Mesendoderm (in vitro differentiated cells): ENCODE results near the gene PODXL.

ENCODE experiments used
- DNase-seq: peaks from one replicate; pipeline ENCODE4 v3.0.0; 2013
- H2AK5ac ChIP-seq: 2 replicates; pipeline ENCODE4 v1.6.1; 2013; ENCODE audit warnings: low read length, inconsistent platforms
- H2BK120ac ChIP-seq: 2 replicates; pipeline ENCODE4 v1.6.1; 2013; ENCODE audit warnings: low read depth, mild to moderate bottlenecking, low read length, moderate library complexity, mixed read lengths
- H2BK15ac ChIP-seq: replicated peaks from 2 replicates; pipeline ENCODE4 v1.6.1; 2013; ENCODE audit warnings: low read depth, mild to moderate bottlenecking, moderate library complexity
- H2BK5ac ChIP-seq: 2 replicates; pipeline ENCODE4 v1.6.1; 2013; ENCODE audit warnings: low read length, inconsistent platforms
- H3K18ac ChIP-seq: 2 replicates; pipeline ENCODE4 v1.6.1; 2013; ENCODE audit warnings: mild to moderate bottlenecking, low read length, mixed read lengths
- H3K23ac ChIP-seq: one replicate; pipeline ENCODE4 v1.6.1; 2013; ENCODE audit warnings: low read length
- H3K27ac ChIP-seq: 2 replicates; pipeline ENCODE4 v1.5.1; 2013; ENCODE audit warnings: low read depth, mild to moderate bottlenecking, inconsistent platforms, low read length, moderate library complexity
- H3K27me3 ChIP-seq: 2 replicates; pipeline ENCODE4 v1.6.1; 2013; ENCODE audit warnings: low read length, control low read depth, mild to moderate bottlenecking, inconsistent platforms; ENCODE audit not compliant: insufficient read depth, poor library complexity
- H3K36me3 ChIP-seq: 2 replicates; pipeline ENCODE4 v1.6.1; 2013; ENCODE audit warnings: low read length, inconsistent platforms; ENCODE audit not compliant: control insufficient read depth, insufficient read depth
- H3K4ac ChIP-seq: one replicate; pipeline ENCODE4 v1.6.1; 2013; ENCODE audit warnings: low read depth, mild to moderate bottlenecking, low read length, moderate library complexity
- H3K4me1 ChIP-seq: 2 replicates; pipeline ENCODE4 v1.6.1; 2013; ENCODE audit warnings: low read depth, low read length, inconsistent platforms; ENCODE audit not compliant: control insufficient read depth
- H3K4me2 ChIP-seq: 2 replicates; pipeline ENCODE4 v1.6.1; 2013; ENCODE audit warnings: low read length
- H3K4me3 ChIP-seq: 2 replicates; pipeline ENCODE4 v1.5.1; 2013; ENCODE audit warnings: mild to moderate bottlenecking, low read length
- H3K56ac ChIP-seq: one replicate; pipeline ENCODE4 v1.6.1; 2013; ENCODE audit warnings: low read length
- H3K79me1 ChIP-seq: 2 replicates; pipeline ENCODE4 v1.6.1; 2013; ENCODE audit warnings: low read length, inconsistent platforms
- H3K79me2 ChIP-seq: 2 replicates; pipeline ENCODE4 v1.6.1; 2013; ENCODE audit warnings: mild to moderate bottlenecking, low read length; ENCODE audit not compliant: control insufficient read depth, insufficient read depth
- H3K9ac ChIP-seq: 2 replicates; pipeline ENCODE4 v1.6.1; 2013; ENCODE audit warnings: low read length, inconsistent platforms
- H4K5ac ChIP-seq: one replicate; pipeline ENCODE4 v1.6.1; 2013; ENCODE audit warnings: low read length
- H4K8ac ChIP-seq: one replicate; pipeline ENCODE4 v1.6.1; 2013; ENCODE audit warnings: low read depth, mild to moderate bottlenecking, control low read depth, low read length, moderate library complexity
- WGBS: extraction: QIAGEN DNeasy Blood & Tissue Kit; methylation state at CpG from one replicate; pipeline ENCODE4 v1.1.7; 2013; ENCODE audit warnings: low lambda C conversion rate, missing lambda C conversion rate; ENCODE audit not compliant: insufficient coverage; ENCODE audit errors: extremely low coverage; 5-methylcytosine and 5-hydroxymethylcytosine counted together

Gene PODXL

DNA sequence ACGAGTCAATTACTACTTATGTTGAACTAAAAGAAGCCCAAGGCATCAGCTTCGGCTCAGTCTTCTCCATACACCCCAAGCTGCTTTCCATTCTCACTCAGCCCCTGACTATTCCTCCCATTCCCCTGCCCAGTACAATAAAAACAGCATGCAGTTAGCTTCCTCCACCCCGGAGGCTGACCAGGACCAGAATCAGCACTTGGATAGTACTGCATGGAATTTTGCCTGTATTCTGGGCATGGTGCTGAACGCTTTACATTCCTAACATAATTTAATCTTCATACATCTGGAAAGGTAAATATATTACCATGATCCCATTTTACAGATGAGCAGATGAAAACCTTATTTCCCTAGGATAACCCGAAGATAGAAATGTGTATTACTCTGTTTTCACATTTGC, 7.5 kb upstream of the PODXL start:
- H2BK5ac ChIP-seq, result no peak overlapping the region
- H3K4me2 ChIP-seq, result no peak overlapping the region
- no peak overlapping the region for H2AK5ac ChIP-seq
- H3K9ac ChIP-seq, result no peak overlapping the region
- H3K36me3 ChIP-seq, result no peaks in the 10 kb centered on the region
- no peaks in the 10 kb centered on the region for H3K79me2 ChIP-seq
- no CpG with 5 or more reads among the region's 5 CpGs for WGBS
- H3K23ac ChIP-seq, result no peak overlapping the region
- no peak overlapping the region for H3K4me3 ChIP-seq
- DNase-seq, result no peak
- no peak overlapping the region for H3K4ac ChIP-seq
- no peak overlapping the region for H3K18ac ChIP-seq
- H3K56ac ChIP-seq, result no peak overlapping the region
- no peak overlapping the region for H2BK120ac ChIP-seq
- H4K5ac ChIP-seq, result no peak overlapping the region
- H3K79me1 ChIP-seq, result no peaks in the 10 kb centered on the region
- H2BK15ac ChIP-seq, result no peak overlapping the region
- no peak overlapping the region for H3K27ac ChIP-seq
- no peaks in the 10 kb centered on the region for H3K27me3 ChIP-seq
- H4K8ac ChIP-seq, result no peak overlapping the region
- no peaks in the 10 kb centered on the region for H3K4me1 ChIP-seq

DNA sequence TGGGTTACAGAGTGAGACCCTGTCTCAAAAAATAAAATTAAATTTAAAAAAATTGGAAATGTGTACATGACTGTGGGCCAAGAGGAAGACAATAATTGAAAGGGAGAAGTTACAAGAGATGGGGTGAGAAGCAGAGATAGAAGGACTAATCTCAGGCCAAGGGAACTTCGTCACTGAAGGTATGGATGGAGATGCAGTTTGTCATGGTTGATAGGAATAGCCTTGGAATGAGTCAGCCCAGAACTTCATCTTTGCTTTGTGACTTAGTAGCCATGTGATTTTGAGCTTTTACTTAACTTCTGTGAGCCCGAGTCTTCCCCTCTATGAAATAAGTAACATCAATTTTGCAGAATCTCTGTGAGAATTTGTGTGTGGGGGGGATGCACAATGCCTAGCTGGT, 6.5 kb upstream of the PODXL start:
- no peaks in the 10 kb centered on the region for H3K27me3 ChIP-seq
- no peak overlapping the region for H3K4ac ChIP-seq
- no peak overlapping the region for H3K27ac ChIP-seq
- H4K8ac ChIP-seq, result no peak overlapping the region
- no peak overlapping the region for H4K5ac ChIP-seq
- H3K4me2 ChIP-seq, result no peak overlapping the region
- no peaks in the 10 kb centered on the region for H3K79me2 ChIP-seq
- H3K79me1 ChIP-seq, result no peaks in the 10 kb centered on the region
- H2BK15ac ChIP-seq, result no peak overlapping the region
- no peak overlapping the region for H2AK5ac ChIP-seq
- H3K4me3 ChIP-seq, result no peak overlapping the region
- H3K56ac ChIP-seq, result no peak overlapping the region
- H2BK120ac ChIP-seq, result no peak overlapping the region
- no peak for DNase-seq
- no peaks in the 10 kb centered on the region for H3K36me3 ChIP-seq
- no peak overlapping the region for H3K18ac ChIP-seq
- H3K4me1 ChIP-seq, result peaks cover 2% of the 10 kb centered on the region
- H3K9ac ChIP-seq, result no peak overlapping the region
- H3K23ac ChIP-seq, result no peak overlapping the region
- H2BK5ac ChIP-seq, result no peak overlapping the region
- WGBS, result no CpG with 5 or more reads among the region's 2 CpGs

DNA sequence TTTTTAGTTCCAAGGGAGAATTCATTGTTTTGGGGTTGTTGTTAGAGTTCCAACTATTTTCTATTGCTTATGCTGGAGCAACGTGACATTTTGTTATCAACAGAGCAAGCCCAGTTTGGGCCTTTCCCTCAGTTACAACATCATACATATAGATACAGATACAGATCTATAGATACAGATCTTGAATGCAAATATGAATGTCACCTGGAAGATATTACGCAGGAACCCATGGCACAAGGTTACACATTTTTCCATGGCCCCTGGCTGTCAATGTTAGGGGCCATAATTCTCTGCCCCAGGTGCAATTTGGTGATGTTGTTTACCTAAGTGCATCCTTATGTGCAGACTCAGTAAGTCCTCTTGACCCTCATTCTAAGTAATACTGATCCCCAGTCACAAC, 3.6 kb upstream of the PODXL start:
- no peak overlapping the region for H2BK5ac ChIP-seq
- no peaks in the 10 kb centered on the region for H3K79me1 ChIP-seq
- peaks cover 3% of the 10 kb centered on the region for H3K4me1 ChIP-seq
- H3K4me2 ChIP-seq, result no peak overlapping the region
- H3K27ac ChIP-seq, result no peak overlapping the region
- no peak overlapping the region for H3K18ac ChIP-seq
- no CpG with 5 or more reads among the region's 2 CpGs for WGBS
- peaks cover 13% of the 10 kb centered on the region for H3K79me2 ChIP-seq
- H3K4me3 ChIP-seq, result no peak overlapping the region
- no peaks in the 10 kb centered on the region for H3K36me3 ChIP-seq
- H2BK15ac ChIP-seq, result no peak overlapping the region
- H2BK120ac ChIP-seq, result no peak overlapping the region
- no peak for DNase-seq
- no peak overlapping the region for H3K23ac ChIP-seq
- no peak overlapping the region for H4K8ac ChIP-seq
- no peak overlapping the region for H3K9ac ChIP-seq
- H2AK5ac ChIP-seq, result no peak overlapping the region
- no peak overlapping the region for H4K5ac ChIP-seq
- no peak overlapping the region for H3K56ac ChIP-seq
- H3K4ac ChIP-seq, result no peak overlapping the region
- no peaks in the 10 kb centered on the region for H3K27me3 ChIP-seq

DNA sequence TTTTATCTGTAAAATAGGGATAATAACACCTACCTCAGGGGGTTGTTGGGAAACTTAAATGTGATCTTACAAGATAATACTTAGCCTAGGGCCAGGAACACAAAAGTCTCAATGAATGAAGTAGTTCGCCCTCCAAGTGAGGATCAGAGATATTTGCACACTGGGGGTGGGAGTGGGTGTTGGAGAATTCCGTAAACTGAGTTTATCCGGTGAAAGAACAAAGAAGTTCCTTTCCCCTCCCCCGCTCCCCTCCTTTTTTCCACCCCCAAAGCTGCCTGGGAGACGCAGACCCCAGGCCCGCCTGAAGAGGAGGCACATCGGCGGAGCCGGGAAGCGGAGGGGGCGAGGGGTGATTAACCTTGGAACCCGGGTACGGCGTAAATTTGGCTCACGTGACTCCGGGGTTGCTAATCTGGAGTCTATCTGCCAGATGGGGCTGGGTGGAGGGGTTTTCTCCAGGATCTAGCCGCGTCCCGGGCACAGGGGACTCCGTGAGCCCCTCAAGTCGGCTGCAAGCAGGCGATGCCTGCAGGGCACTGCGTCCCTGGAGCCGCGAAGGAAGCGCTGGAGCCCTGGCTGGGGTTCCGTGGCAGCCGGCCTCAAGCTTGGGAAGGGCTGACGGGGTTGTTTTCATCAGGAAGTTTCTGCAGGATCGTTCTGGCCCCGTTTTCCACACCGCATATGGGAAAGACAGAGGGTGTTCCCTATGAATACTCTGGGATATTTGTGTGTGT, 1.4 kb upstream of the PODXL start:
- Histone ChIP-seq H3K4me3 (peak overlapping the region; percentile 4), H2AK5ac (no peak overlapping the region), H3K27ac (peak overlapping the region; percentile 97), H3K4ac (peak overlapping the region; percentile 40), H3K56ac (peak overlapping the region; percentile 75), H3K79me1 (no peaks in the 10 kb centered on the region), H3K4me2 (peak overlapping the region; percentile 30), H3K23ac (peak overlapping the region; percentile 7), H3K4me1 (peaks cover 10% of the 10 kb centered on the region), H4K8ac (peak overlapping the region; percentile 77), H2BK15ac (no peak overlapping the region), H3K36me3 (no peaks in the 10 kb centered on the region), H2BK5ac (peak overlapping the region; percentile 44), H4K5ac (no peak overlapping the region), H3K79me2 (peaks cover 35% of the 10 kb centered on the region), H3K9ac (peak overlapping the region; percentile 71), H3K18ac (peak overlapping the region; percentile 54), H3K27me3 (no peaks in the 10 kb centered on the region), H2BK120ac (peak overlapping the region; percentile 10)
- no CpG with 5 or more reads among the region's 32 CpGs for WGBS
- DNase-seq, result peak; percentile 94

DNA sequence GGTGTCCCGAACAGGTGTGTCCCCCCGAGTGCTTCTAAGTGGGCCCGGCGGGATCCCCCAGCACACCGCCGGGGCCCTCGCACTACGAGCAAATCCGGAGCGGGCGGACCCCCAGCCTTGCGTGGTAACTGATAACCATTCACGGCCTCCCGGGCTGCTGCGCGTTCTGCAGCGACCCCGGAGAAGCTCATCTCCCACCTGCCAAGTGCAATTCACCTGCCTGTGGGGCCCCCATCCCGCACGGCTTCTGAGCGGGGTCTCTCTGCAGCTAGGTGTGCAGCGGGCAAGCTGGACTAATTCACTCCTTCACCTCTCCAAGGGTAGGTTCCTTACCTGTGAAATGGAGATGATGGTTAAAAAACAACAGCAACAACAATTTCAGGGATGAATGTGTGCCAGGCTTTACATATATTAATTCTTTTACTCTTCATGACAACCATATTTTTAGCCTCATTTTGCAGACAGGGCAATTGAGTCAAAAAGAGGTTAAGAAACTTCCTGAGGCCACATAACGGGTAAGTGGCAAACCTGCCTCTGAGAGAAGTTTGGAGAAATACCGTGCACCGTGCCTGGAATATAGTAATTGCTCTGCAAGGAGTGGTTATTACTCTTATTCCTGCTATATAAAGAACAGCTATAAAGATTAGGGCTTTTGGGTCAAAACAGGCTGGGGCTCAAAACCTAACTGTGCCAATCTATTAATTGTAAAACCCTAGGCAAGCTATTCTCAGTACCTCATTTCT, 652 bp upstream of the PODXL start:
- no peaks in the 10 kb centered on the region for H3K27me3 ChIP-seq
- H3K36me3 ChIP-seq, result no peaks in the 10 kb centered on the region
- H3K79me1 ChIP-seq, result no peaks in the 10 kb centered on the region
- no peak overlapping the region for H4K8ac ChIP-seq
- H3K9ac ChIP-seq, result peak overlapping the region; percentile 70
- peak overlapping the region; percentile 86 for H3K18ac ChIP-seq
- H3K4me1 ChIP-seq, result peaks cover 15% of the 10 kb centered on the region
- H3K23ac ChIP-seq, result no peak overlapping the region
- peak overlapping the region; percentile 65 for H2BK5ac ChIP-seq
- no peak overlapping the region for H4K5ac ChIP-seq
- DNase-seq, result peak; percentile 70
- H3K27ac ChIP-seq, result peak overlapping the region; percentile 83
- H3K4me2 ChIP-seq, result peak overlapping the region; percentile 84
- no CpG with 5 or more reads among the region's 25 CpGs for WGBS
- peaks cover 43% of the 10 kb centered on the region for H3K79me2 ChIP-seq
- no peak overlapping the region for H2AK5ac ChIP-seq
- H2BK15ac ChIP-seq, result peak overlapping the region; percentile 10
- peak overlapping the region; percentile 93 for H3K4ac ChIP-seq
- peak overlapping the region; percentile 15 for H3K4me3 ChIP-seq
- H3K56ac ChIP-seq, result peak overlapping the region; percentile 91
- peak overlapping the region; percentile 80 for H2BK120ac ChIP-seq
